Left lung (tissue), 10 donors: ENCODE measurements around the gene CXCL6. TPM values are rescaled to one million over a fixed set of nuclear protein-coding genes. Genes with fewer than 3 reads are reported as not detected.

Source experiments
- ATAC-seq: fragments of 200-7000 bp; cut with Tn5 transposase; one replicate; pipeline ENCODE4 v1.9.1; 2020; ENCODE audit warnings: moderate library complexity
- DNase-seq, 4 donors: peaks; one replicate each; pipeline ENCODE4 v3.0.0-alpha.2; 2013 to 2020
- H3K27ac ChIP-seq, 2 donors: fragments of 200-600 bp; sonication (generic) in 1 of 2; one replicate each; pipeline versions ENCODE4 v1.5.0 to v1.8.0; 2020 to 2021
- H3K27me3 ChIP-seq, 2 donors: fragments of 200-600 bp; sonication (generic) in 1 of 2; one replicate each; pipeline versions ENCODE4 v1.5.0 to v1.8.0; 2020 to 2021
- H3K36me3 ChIP-seq, 2 donors: fragments of 200-600 bp; sonication (generic) in 1 of 2; one replicate each; pipeline versions ENCODE4 v1.5.0 to v1.8.0; 2020 to 2021
- H3K4me1 ChIP-seq, 2 donors: fragments of 200-600 bp; one replicate each; pipeline ENCODE4 v1.8.0; 2021
- H3K4me3 ChIP-seq, 2 donors: fragments of 200-600 bp; sonication (generic) in 1 of 2; one replicate each; pipeline versions ENCODE4 v1.5.0 to v1.8.0; 2020 to 2021; ENCODE audit warnings: mild to moderate bottlenecking in 1 of 2
- H3K9me3 ChIP-seq, 2 donors: fragments of 200-600 bp; sonication (generic) in 1 of 2; one replicate each; pipeline versions ENCODE4 v1.5.0 to v1.8.0; 2020 to 2021
- intact Hi-C, 2 donors: fragments of 100-400 bp; cut with DNase I; formaldehyde crosslinking; loops; one replicate each; pipeline versions ENCODE4 v1.11.2 to v1.14.2; 2022
- polyA plus RNA-seq, 6 donors: library from polyadenylated mRNA; unstranded; fragments of 120-200 nt; gene quantifications; one replicate each; pipeline ENCODE4 v1.2.1, GENCODE V29; 2013; ENCODE audit not compliant: insufficient read length in 6 of 6
- total RNA-seq, 2 donors: library from RNA; stranded (reverse); fragmentation: NEBNext Ultra II Directional; extraction: Animal tissue kit (Norgen Biotek cat#: 25700); gene quantifications; one replicate each; pipeline ENCODE4 v1.2.1, GENCODE V29; 2021
- TF ChIP-seq, protein P1 (sequence below), 2 donors: fragments of 200-600 bp; sonication (generic) in 1 of 2; IDR thresholded peaks; one replicate each; pipeline versions ENCODE4 v1.5.0 to v1.8.0; 2021; ENCODE audit warnings: antibody characterized with exemption in 2 of 2
- donor health status: DM: no; HTN: yes; CAD: no.
- donor health status: DM: no; HTN: no; CAD: no.

The CXCL6 gene
- total and polyA plus RNA-seq, 8 donors = 0.15 to 4.8 (median 0.26) TPM; not detected in 5

DNA sequence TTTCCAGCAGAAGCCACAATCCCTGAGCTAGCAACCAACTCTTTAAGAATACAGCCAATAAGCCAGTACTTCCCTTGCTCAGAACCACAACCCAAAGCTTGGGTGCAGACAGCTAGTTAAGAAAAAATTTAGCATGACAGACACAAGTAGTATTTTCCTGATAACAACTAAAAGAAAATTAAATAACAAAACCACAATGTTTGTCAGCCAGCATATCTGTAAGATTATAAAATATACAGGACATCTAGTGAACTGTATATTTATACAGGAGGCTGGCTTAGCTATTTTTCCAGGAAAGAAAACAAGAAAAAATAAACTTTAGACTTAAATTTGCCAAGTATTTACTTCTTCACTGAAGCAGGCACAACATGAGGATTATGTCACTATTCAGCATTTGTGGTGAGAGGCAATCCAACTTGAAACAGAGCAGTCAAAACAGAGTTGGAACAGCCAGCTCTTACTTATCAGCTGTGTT is 23.2 kb downstream of the CXCL6 start:
- intact Hi-C loops = no loop called here
- Histone ChIP-seq H3K36me3 (no peaks in the 10 kb centered on the region), H3K4me1 (peaks cover 0 to 2% of the 10 kb centered on the region in 2 donors), H3K27me3 (no peaks in the 10 kb centered on the region), H3K4me3 (no peak overlapping the region), H3K27ac (no peak overlapping the region), H3K9me3 (no peaks in the 10 kb centered on the region)
- DNase-seq (peak in 2 of 4 donors; percentile 42 to 45), ATAC-seq (peak; percentile 45)
- TF ChIP-seq, protein P1, sequence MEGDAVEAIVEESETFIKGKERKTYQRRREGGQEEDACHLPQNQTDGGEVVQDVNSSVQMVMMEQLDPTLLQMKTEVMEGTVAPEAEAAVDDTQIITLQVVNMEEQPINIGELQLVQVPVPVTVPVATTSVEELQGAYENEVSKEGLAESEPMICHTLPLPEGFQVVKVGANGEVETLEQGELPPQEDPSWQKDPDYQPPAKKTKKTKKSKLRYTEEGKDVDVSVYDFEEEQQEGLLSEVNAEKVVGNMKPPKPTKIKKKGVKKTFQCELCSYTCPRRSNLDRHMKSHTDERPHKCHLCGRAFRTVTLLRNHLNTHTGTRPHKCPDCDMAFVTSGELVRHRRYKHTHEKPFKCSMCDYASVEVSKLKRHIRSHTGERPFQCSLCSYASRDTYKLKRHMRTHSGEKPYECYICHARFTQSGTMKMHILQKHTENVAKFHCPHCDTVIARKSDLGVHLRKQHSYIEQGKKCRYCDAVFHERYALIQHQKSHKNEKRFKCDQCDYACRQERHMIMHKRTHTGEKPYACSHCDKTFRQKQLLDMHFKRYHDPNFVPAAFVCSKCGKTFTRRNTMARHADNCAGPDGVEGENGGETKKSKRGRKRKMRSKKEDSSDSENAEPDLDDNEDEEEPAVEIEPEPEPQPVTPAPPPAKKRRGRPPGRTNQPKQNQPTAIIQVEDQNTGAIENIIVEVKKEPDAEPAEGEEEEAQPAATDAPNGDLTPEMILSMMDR (IDR thresholded peaks at IDR 0.05) = no peak

DNA sequence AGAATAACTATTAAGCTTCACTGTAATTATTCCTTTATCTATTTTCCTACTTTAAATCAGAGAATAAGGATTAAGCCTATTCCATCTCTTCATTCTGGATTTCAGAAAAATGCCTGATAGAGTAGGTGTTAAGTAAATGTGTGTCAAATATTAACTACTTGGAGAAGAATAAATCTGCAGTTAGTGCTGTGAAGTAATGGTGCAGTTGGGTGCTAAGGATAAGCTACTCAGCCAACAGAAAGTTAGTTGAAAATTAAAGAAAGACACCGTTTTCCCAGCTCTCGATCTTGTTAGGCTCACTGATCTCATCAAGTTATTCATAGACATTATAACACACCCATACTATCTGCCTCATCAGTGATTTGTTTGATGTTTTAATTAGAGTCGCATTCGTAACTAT is 23.7 kb downstream of the CXCL6 start:
- Histone ChIP-seq H3K36me3 (no peaks in the 10 kb centered on the region), H3K4me1 (peaks cover 0 to 8% of the 10 kb centered on the region in 2 donors), H3K9me3 (no peaks in the 10 kb centered on the region), H3K27me3 (no peaks in the 10 kb centered on the region), H3K4me3 (no peak overlapping the region), H3K27ac (no peak overlapping the region)
- no peak for DNase-seq
- TF ChIP-seq, protein P1 (IDR thresholded peaks at IDR 0.05) = no peak
- ATAC-seq = no peak
- intact Hi-C loops = no loop called here

DNA sequence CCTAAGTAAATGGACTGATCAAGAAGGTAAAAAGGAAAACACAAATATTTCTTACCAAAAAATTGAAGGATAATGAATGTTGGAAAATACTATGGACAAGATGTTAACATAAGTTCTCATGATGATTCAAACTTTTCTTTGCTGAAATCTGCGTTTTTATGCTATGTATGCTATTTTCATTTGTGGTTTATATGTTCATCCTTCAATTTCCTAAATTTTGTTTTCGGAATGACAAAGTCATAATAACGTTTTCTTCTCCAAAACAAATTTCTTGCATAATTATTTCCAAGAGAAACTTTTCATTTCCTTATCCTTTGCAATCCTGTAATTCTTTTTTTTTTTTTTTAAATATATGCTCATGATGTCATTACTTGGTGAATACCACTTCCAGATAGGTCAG is 24.4 kb downstream of the CXCL6 start:
- no peak overlapping the region for H3K4me3 ChIP-seq
- H3K27ac ChIP-seq = no peak overlapping the region
- no peaks in the 10 kb centered on the region for H3K36me3 ChIP-seq
- no peak for ATAC-seq
- TF ChIP-seq, protein P1 (IDR thresholded peaks at IDR 0.05) = no peak
- no peaks in the 10 kb centered on the region for H3K27me3 ChIP-seq
- no peak for DNase-seq
- intact Hi-C loops = no loop called here
- no peaks in the 10 kb centered on the region for H3K9me3 ChIP-seq
- H3K4me1 ChIP-seq = peaks cover 0 to 15% of the 10 kb centered on the region in 2 donors

DNA sequence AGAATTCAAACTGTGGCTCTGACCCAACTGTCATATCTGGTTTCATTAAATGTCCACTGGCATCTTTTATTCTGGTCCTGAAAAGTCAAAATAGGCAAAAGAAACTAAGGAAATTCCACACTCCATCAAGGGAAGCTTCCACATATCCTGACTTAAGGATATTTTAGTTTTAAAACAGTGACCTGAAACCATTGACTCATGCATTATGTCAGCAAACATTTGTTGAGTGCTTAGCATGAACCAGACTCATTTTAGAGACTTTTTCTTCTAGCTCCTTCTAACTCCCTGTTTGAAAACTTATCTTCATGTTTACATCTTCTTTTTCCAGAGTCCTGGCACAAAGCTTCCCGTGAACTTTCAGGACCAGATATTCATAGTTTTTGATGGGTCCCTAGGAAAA is 25.8 kb downstream of the CXCL6 start:
- intact Hi-C loops = no loop called here
- ATAC-seq (no peak), DNase-seq (no peak)
- Histone ChIP-seq H3K9me3 (no peaks in the 10 kb centered on the region), H3K27me3 (no peaks in the 10 kb centered on the region), H3K27ac (no peak overlapping the region), H3K4me3 (no peak overlapping the region), H3K4me1 (peaks cover 0 to 16% of the 10 kb centered on the region in 2 donors), H3K36me3 (no peaks in the 10 kb centered on the region)
- TF ChIP-seq, protein P1 (IDR thresholded peaks at IDR 0.05) = no peak

DNA sequence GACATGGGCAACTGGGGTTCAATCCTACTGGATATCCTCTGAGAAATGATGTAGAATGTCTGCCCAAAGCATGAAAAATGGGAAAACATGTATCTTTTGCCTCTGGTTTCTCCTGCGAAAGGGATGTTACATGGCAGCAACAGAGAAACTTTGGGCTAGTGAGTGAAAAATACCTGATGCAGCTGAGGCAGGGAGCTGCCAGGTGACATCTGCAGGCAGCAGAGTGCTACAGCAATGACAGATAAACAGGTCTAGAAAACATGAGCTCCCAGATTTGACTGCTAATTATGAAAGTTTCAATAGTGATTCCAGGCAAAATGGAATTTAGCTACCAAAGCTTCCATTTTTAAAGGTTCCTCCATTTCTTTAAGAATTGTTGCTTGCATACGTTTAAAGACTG is 27.9 kb downstream of the CXCL6 start:
- Histone ChIP-seq H3K4me1 (peaks cover 0 to 28% of the 10 kb centered on the region in 2 donors), H3K27ac (no peak overlapping the region), H3K4me3 (no peak overlapping the region), H3K9me3 (no peaks in the 10 kb centered on the region), H3K27me3 (no peaks in the 10 kb centered on the region), H3K36me3 (no peaks in the 10 kb centered on the region)
- DNase-seq = no peak
- peak; percentile 34 for ATAC-seq
- intact Hi-C loops = no loop called here
- TF ChIP-seq, protein P1 (IDR thresholded peaks at IDR 0.05) = peak in 1 of 2 donors; percentile 32
